Right lobe of liver (tissue), 6 donors: Measurements from ENCODE around the gene ARHGAP32. TPM values are rescaled to one million over a fixed set of nuclear protein-coding genes. Genes with fewer than 3 reads are reported as not detected.

Experiments used
- ATAC-seq, 4 donors: fragments of 200-7000 bp; cut with Tn5 transposase; one replicate each; pipeline ENCODE4 v1.9.1; 2020; ENCODE audit warnings: mild to moderate bottlenecking in 4 of 4, moderate library complexity in 4 of 4
- DNase-seq, 3 donors: peaks; one replicate each; pipeline ENCODE4 v3.0.0-alpha.2; 2020
- H3K27ac ChIP-seq, 3 donors: fragments of 200-600 bp; one replicate each; pipeline ENCODE4 v1.8.0; 2022
- H3K27me3 ChIP-seq, 2 donors: fragments of 200-600 bp; one replicate each; pipeline ENCODE4 v1.8.0; 2022
- H3K36me3 ChIP-seq, 4 donors: fragments of 200-600 bp; sonication (generic) in 1 of 4; one replicate each; pipeline versions ENCODE4 v1.5.1 to v1.8.0; 2017 to 2022; ENCODE audit warnings: control low read depth in 1 of 4
- H3K4me1 ChIP-seq, 4 donors: fragments of 200-600 bp; sonication (generic) in 1 of 4; one replicate each; pipeline versions ENCODE4 v1.5.1 to v1.8.0; 2017 to 2022; ENCODE audit warnings: control low read depth in 1 of 4
- H3K4me3 ChIP-seq, 3 donors: fragments of 200-600 bp; one replicate each; pipeline ENCODE4 v1.8.0; 2022
- H3K9me3 ChIP-seq, 4 donors: fragments of 200-600 bp; sonication (generic) in 1 of 4; one replicate each; pipeline versions ENCODE4 v1.5.1 to v1.8.0; 2017 to 2022; ENCODE audit warnings: control low read depth in 1 of 4
- CTCF ChIP-seq, 4 donors: fragments of 200-600 bp in 3 of 4; fragments of 450-650 bp in 1 of 4; IDR thresholded peaks; one replicate each; pipeline versions ENCODE4 v1.5.1 to v1.8.0; 2016 to 2022; ENCODE audit warnings: antibody characterized with exemption in 4 of 4, mild to moderate bottlenecking in 2 of 4
- POLR2A ChIP-seq: fragments of 450-650 bp; IDR thresholded peaks from one replicate; pipeline ENCODE4 v1.6.1; 2017; ENCODE audit warnings: antibody characterized with exemption, mild to moderate bottlenecking
- WGBS: methylation state at CpG from one replicate; pipeline ENCODE4 v1.1.6; 2018; ENCODE audit warnings: low coverage, low lambda C conversion rate; ENCODE audit not compliant: insufficient coverage; ENCODE audit errors: missing lambda C conversion rate; 5-methylcytosine and 5-hydroxymethylcytosine counted together
- intact Hi-C, 2 donors: fragments of 100-400 bp; cut with DNase I; formaldehyde crosslinking; loops; one replicate each; pipeline versions ENCODE4 v1.11.2 to v1.14.1; 2022
- total RNA-seq, 6 experiments: library from RNA; depleted of rRNA in 2 of 6; stranded (reverse); fragments of >200 nt in 2 of 6; fragmentation: NEBNext Ultra II Directional in 3 of 6; extraction: Animal tissue kit (Norgen Biotek cat#: 25700) in 3 of 6; gene quantifications; one replicate each; pipeline versions ENCODE4 v1.1.0 to v1.2.4, GENCODE V29; 2016 to 2023
- donor health status: DM: no; HTN: yes; CAD: no.
- donor health status: DM: no; HTN: no; CAD: no.
- donor health status: DM: no; HTN: no; CAD: no.
- donor health status: DM: no; HTN: yes; CAD: no.
- donor health status: DM: no; HTN: yes; CAD: no.

ARHGAP32 gene
- total RNA-seq, 6 experiments from 2014 or later: 5.0 to 12.3 (median 10.0) TPM

DNA sequence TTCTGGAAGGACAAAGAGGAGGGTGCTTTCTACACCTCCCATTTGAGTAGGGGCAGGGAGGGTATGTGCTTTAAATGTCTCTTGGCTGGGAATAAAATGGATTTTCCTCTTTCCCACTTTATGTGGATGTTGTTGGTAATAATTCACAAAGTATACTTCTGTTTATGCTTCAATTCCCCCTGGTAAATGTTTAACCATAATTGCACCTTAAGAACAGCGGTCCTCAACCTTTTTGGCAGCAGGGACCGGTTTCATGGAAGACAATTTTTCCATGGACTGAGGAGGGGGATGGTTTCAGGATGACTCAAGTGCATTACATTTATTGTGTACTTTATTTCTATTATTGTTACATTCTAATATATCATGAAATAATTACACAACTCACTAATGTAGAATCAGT lies 245.5 kb downstream of the ARHGAP32 start:
- intact Hi-C loops: no loop called here
- no peak for TF ChIP-seq CTCF (IDR thresholded peaks at IDR 0.05)
- TF ChIP-seq POLR2A: no peak
- no peaks in the 10 kb centered on the region for H3K9me3 ChIP-seq
- H3K27ac ChIP-seq: no peak overlapping the region
- DNase-seq (no peak), ATAC-seq (no peak)
- H3K27me3 ChIP-seq: no peaks in the 10 kb centered on the region
- H3K36me3 ChIP-seq: no peaks in the 10 kb centered on the region
- WGBS: 97% methylated on average over 2 of the region's 2 CpGs
- H3K4me1 ChIP-seq: peaks cover 0 to 12% (median 4%) of the 10 kb centered on the region in 4 donors
- no peak overlapping the region for H3K4me3 ChIP-seq

DNA sequence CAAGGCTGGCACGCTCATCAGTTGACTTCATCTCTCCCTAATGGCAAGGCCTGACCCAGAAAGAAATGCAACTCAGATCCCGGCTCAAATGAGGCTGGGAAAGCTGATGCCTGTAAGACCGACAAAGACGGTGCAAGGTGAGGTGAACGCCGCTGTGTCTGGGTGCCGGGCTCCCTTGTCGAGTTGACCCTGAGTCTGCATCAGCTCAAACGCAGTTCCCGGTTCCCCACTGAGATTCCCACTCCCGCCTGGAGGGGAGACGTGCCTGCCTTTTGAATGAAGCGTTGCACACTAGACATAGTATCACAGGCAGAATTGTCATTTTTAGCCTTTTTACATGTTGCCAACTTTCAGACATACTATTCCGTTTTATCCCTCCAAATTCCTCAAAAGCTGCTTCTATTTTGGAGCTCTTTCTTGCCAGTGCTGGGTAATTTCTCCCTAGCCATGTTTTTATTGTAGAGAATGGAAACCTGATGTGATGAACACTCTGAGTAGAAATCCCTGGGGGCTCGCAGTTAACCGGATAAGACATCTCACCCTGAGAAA lies 248.6 kb downstream of the ARHGAP32 start:
- Histone ChIP-seq H3K27ac (no peak overlapping the region), H3K36me3 (no peaks in the 10 kb centered on the region), H3K27me3 (no peaks in the 10 kb centered on the region), H3K4me3 (no peak overlapping the region), H3K9me3 (no peaks in the 10 kb centered on the region), H3K4me1 (no peaks in the 10 kb centered on the region)
- TF ChIP-seq CTCF (IDR thresholded peaks at IDR 0.05): no peak
- no peak for TF ChIP-seq POLR2A
- DNase-seq (no peak), ATAC-seq (no peak)
- intact Hi-C loops: no loop called here
- 76% methylated on average over 7 of the region's 16 CpGs for WGBS

DNA sequence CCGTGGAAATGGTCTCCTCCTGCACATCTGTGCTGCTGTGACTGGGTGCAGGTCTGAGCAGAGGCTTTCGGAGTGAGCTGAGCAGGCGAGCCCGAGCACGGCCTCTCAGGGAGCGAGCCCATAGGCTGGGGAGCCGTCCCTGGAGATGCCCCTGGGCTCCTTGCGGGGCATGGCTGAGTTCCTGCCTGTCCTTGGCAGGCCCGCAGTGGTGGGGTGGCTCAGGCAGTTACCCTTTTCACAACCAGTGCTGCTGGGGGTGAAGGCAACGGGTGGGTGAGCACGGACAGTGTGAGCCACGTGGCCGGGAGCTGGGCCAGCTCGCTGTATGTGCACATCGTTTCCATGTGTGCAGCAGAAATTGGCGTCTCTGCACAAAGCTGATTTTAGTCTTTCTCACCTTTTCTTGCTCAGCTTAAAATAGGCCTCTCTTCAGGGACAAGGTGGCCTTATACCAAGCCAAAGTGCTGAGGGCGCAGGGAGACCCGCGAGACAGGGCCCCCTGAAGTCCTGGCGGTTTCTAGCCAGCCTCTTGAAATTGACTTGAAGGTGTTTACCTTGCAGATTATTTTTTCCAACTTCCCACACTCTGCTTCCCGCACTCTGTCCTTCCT lies 249.2 kb downstream of the ARHGAP32 start, which contains the start of gene TP53AIP1:
TP53AIP1 (minus strand) TSS at position 55 of the 611 bp plus-strand sequence. CDS start 5,053 bp downstream, outside the sequence.
- TF ChIP-seq POLR2A (no peak), CTCF (IDR thresholded peaks at IDR 0.05) (no peak)
- H3K4me3 ChIP-seq: no peak within 1 kb of the TSS
- H3K4me1 ChIP-seq: no peaks in the 10 kb centered on the region
- no peaks in the 10 kb centered on the region for H3K27me3 ChIP-seq
- H3K9me3 ChIP-seq: no peaks in the 10 kb centered on the region
- no peaks in the 10 kb centered on the region for H3K36me3 ChIP-seq
- ATAC-seq (no peak), DNase-seq (no peak)
- intact Hi-C loops: no loop called here
- WGBS: 93% methylated on average over 5 of the region's 21 CpGs
- H3K27ac ChIP-seq: no peak within 1 kb of the TSS

DNA sequence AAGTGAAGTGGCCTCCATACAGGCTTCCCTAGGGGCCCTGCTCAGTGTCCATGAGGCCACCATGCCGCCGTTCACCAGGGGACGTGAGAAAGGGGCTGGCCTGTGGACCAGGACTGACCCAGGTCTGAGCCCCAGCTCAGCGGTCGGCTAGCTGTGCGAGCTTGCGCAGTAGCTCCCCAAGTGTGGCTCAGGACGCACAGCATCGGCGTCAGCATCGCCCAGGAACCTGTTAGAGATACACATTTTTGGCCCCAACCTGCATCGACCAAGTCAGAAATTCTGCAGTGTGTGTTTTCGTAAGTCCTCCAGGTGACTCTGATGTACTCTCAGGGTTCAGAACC lies 249.9 kb downstream of the ARHGAP32 start:
- no peaks in the 10 kb centered on the region for H3K4me1 ChIP-seq
- intact Hi-C loops: no loop called here
- H3K27me3 ChIP-seq: no peaks in the 10 kb centered on the region
- no CpG with 5 or more reads among the region's 13 CpGs for WGBS
- no peaks in the 10 kb centered on the region for H3K9me3 ChIP-seq
- H3K27ac ChIP-seq: no peak overlapping the region
- TF ChIP-seq POLR2A: no peak
- no peak for TF ChIP-seq CTCF (IDR thresholded peaks at IDR 0.05)
- ATAC-seq (no peak), DNase-seq (no peak)
- no peaks in the 10 kb centered on the region for H3K36me3 ChIP-seq
- no peak overlapping the region for H3K4me3 ChIP-seq
